ENCODE data around the gene KIAA1755. TPM values are rescaled to one million over a fixed set of nuclear protein-coding genes. Genes with fewer than 3 reads are reported as not detected.

Gene KIAA1755
- total RNA-seq, 4 donors from 2014 or later: 0.12 to 3.4 (median 0.39) TPM

DNA sequence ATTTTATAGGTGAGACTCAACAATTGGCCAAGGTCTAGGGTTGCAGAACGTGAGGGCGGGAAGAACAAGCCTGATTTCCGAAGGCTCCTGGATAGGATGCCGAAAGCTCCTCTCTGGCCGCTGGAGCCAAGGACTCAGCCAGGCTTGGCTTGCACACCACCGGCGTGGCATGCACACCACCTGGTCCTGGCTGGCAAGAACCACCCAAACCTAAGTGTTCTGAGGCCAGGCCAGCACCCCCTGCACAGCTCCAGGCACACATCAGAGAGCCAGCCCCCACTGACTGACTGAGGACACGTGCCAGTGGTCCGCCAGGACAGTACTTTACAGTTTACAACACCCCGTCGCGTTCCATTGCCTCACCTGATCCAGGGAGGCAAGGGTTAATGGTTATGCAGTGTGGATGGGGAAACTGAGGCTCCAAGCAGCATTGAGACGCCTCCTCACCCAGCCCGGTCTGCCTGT, 95.9 kb downstream of the KIAA1755 start:
- no peaks in the 10 kb centered on the region for H3K9me3 ChIP-seq
- H3K4me3 ChIP-seq: peak overlapping the region; percentile 25 to 69 (median 46)
- intact Hi-C loops (cut with DNase I): loop anchor here (10.0 kb wide), 1 partner anchor 90 kb away; no protein-coding TSS in a partner anchor
- H3K36me3 ChIP-seq: no peaks in the 10 kb centered on the region
- 55 to 60% methylated on average over 9 of the region's 14 CpGs for WGBS, 2 donors
- no peak for TF ChIP-seq CTCF (IDR thresholded peaks at IDR 0.05)
- no peak for TF ChIP-seq POLR2A (IDR thresholded peaks at IDR 0.05)
- H3K27me3 ChIP-seq: no peaks in the 10 kb centered on the region
- no peak for DNase-seq
- H3K4me1 ChIP-seq: peaks cover 21 to 79% (median 39%) of the 10 kb centered on the region in 3 donors
- H3K27ac ChIP-seq: peak overlapping the region; percentile 13 to 87 (median 75)

DNA sequence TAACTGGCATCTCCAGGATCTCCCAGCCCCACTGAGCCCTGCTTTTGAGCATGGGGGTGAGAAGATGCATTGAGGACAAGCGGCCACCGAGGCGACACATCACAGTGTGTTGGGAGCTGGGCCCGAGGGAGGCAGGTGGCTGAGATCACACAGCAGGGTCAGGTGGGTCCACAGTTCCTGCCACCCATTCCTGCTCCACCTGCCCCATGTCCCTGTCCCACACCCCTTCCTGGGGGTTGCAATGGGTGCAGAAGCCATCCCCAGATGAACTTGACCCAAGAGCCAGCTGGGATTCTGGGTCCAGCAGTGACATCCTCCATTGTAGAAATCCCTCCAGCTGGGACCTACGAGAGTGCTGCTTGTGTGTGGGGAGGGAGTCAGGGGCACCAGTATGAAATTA, 96.5 kb downstream of the KIAA1755 start:
- H3K4me3 ChIP-seq: peak overlapping the region in 3 of 4 donors; percentile 40 to 69 (median 51)
- H3K36me3 ChIP-seq: no peaks in the 10 kb centered on the region
- intact Hi-C loops (cut with DNase I): loop anchor here (10.0 kb wide), 1 partner anchor 89 kb away; no protein-coding TSS in a partner anchor
- H3K4me1 ChIP-seq: peaks cover 21 to 78% (median 43%) of the 10 kb centered on the region in 3 donors
- TF ChIP-seq CTCF (IDR thresholded peaks at IDR 0.05) (no peak), POLR2A (IDR thresholded peaks at IDR 0.05) (no peak)
- DNase-seq: no peak
- H3K27me3 ChIP-seq: no peaks in the 10 kb centered on the region
- H3K9me3 ChIP-seq: no peaks in the 10 kb centered on the region
- H3K27ac ChIP-seq: peak overlapping the region in 3 of 4 donors; percentile 43 to 85 (median 65)
- 73 to 76% methylated on average over 3 to 4 of the region's 5 CpGs for WGBS, 2 donors

- Histone ChIP-seq H3K27me3 (no peaks in the 10 kb centered on the region), H3K4me3 (peak overlapping the region in 3 of 4 donors; percentile 40 to 69 (median 51)), H3K9me3 (no peaks in the 10 kb centered on the region), H3K4me1 (peaks cover 27 to 78% (median 43%) of the 10 kb centered on the region in 3 donors), H3K27ac (peak overlapping the region; percentile 4 to 85 (median 54)), H3K36me3 (no peaks in the 10 kb centered on the region)
- intact Hi-C loops (cut with DNase I): loop anchor here (10.0 kb wide), 1 partner anchor 88 kb away; no protein-coding TSS in a partner anchor
- no peak for DNase-seq
- TF ChIP-seq POLR2A (IDR thresholded peaks at IDR 0.05) (no peak), CTCF (IDR thresholded peaks at IDR 0.05) (no peak)
- WGBS, 2 donors: 64 to 73% methylated on average over 8 to 15 of the region's 15 CpGs
Observed at GRCh38 chr20:38162878-38163875, 97.4 kb downstream of the KIAA1755 start.

DNA sequence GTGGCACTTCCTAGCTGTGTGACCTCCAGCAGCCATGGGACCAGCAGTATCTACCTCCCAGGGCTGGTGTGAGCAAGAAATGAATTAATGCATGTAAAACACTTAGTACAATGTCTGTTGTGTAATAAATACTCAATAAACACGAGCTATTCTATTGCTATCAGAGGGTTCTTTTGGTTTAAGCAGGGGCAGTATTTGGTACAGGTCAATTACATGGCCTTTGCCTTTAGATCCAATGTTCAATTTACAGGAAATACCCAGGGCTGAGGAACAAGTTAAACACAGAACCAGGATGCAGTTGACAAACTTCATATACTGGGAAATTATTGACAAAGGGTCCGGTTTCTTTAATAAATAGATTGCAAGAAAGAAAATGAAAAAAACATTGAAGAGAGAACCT, 98.4 kb downstream of the KIAA1755 start:
- H3K27ac ChIP-seq: peak overlapping the region in 3 of 4 donors; percentile 11 to 85 (median 80)
- WGBS, 2 donors: 64 to 65% methylated on average over 2 of the region's 2 CpGs
- no peaks in the 10 kb centered on the region for H3K36me3 ChIP-seq
- H3K27me3 ChIP-seq: no peaks in the 10 kb centered on the region
- no peak overlapping the region for H3K4me3 ChIP-seq
- no peak for DNase-seq
- H3K9me3 ChIP-seq: no peaks in the 10 kb centered on the region
- intact Hi-C loops (cut with DNase I): loop anchor here (10.0 kb wide), 1 partner anchor 87 kb away; no protein-coding TSS in a partner anchor
- peaks cover 22 to 78% (median 44%) of the 10 kb centered on the region in 3 donors for H3K4me1 ChIP-seq
- TF ChIP-seq POLR2A (IDR thresholded peaks at IDR 0.05): no peak
- no peak for TF ChIP-seq CTCF (IDR thresholded peaks at IDR 0.05)

GRCh38 chr20:38161412-38161774, 99.1 kb downstream of the KIAA1755 start:
- H3K4me3 ChIP-seq: no peak overlapping the region
- H3K4me1 ChIP-seq: peaks cover 20 to 78% (median 51%) of the 10 kb centered on the region in 3 donors
- TF ChIP-seq CTCF (IDR thresholded peaks at IDR 0.05): no peak
- no peak for TF ChIP-seq POLR2A (IDR thresholded peaks at IDR 0.05)
- H3K9me3 ChIP-seq: no peaks in the 10 kb centered on the region
- no peaks in the 10 kb centered on the region for H3K27me3 ChIP-seq
- intact Hi-C loops (cut with DNase I): loop anchor here (10.0 kb wide), 1 partner anchor 87 kb away; no protein-coding TSS in a partner anchor
- peak overlapping the region in 3 of 4 donors; percentile 70 to 85 (median 80) for H3K27ac ChIP-seq
- 78 to 96% methylated on average over 8 to 10 of the region's 14 CpGs for WGBS, 2 donors
- no peaks in the 10 kb centered on the region for H3K36me3 ChIP-seq
- DNase-seq: no peak
